GM18505 (cell line): ENCODE results near the gene STIM1.
"Not testable (repeated sequence)": the region's sequence is repeated elsewhere in the genome, so short reads cannot be mapped to it uniquely, and the experiment has no call there.

Experiments used
- ATAC-seq: cut with Tn5 transposase; IDR thresholded peaks from one replicate; pipeline ENCODE4 v1.9.1; 2021; ENCODE audit not compliant: unreplicated experiment
- POLR2A ChIP-seq: IDR thresholded peaks from 4 replicates; pipeline ENCODE4 v1.6.1; 2011; ENCODE audit warnings: borderline replicate concordance; ENCODE audit not compliant: insufficient read depth, insufficient read length; ENCODE audit errors: extremely low read depth

The STIM1 gene

GRCh38 chr11:4111834-4112233 is 256.4 kb downstream of the STIM1 start:
- no peak for TF ChIP-seq POLR2A
- no peak for ATAC-seq

GRCh38 chr11:4115128-4115527 is 259.7 kb downstream of the STIM1 start:
- no peak for TF ChIP-seq POLR2A
- ATAC-seq = no peak

- no peak for TF ChIP-seq POLR2A
- no peak for ATAC-seq
These were observed 262.6 kb downstream of the STIM1 start for GRCh38 chr11:4118107-4118506.

- ATAC-seq = no peak
- no peak for TF ChIP-seq POLR2A
These were observed 267.8 kb downstream of the STIM1 start for GRCh38 chr11:4123218-4123617.

GRCh38 chr11:4125141-4125540 is 269.7 kb downstream of the STIM1 start:
- ATAC-seq = no peak

GRCh38 chr11:4127357-4127756 is 271.9 kb downstream of the STIM1 start:
- no peak for TF ChIP-seq POLR2A
- ATAC-seq = no peak

More at GRCh38 chr11:4125141-4125540, 269.7 kb downstream of the STIM1 start:
- no peak for TF ChIP-seq POLR2A

GRCh38 chr11:4130219-4130618 is 274.8 kb downstream of the STIM1 start:
- not testable (repeated sequence) for ATAC-seq

- ATAC-seq = no peak
- no peak for TF ChIP-seq POLR2A
These were observed 279.3 kb downstream of the STIM1 start for GRCh38 chr11:4134806-4135205.

GRCh38 chr11:4138497-4138896 is 283.0 kb downstream of the STIM1 start:
- no peak for ATAC-seq
- TF ChIP-seq POLR2A = no peak

GRCh38 chr11:4140067-4140636 is 284.7 kb downstream of the STIM1 start:
- ATAC-seq = no peak
- no peak for TF ChIP-seq POLR2A
